Spleen (tissue), 7 donors: Measurements from ENCODE around the gene TBC1D25.

ENCODE experiments used
- CTCF ChIP-seq, 11 experiments: fragments of 200-600 bp in 7 of 11; fragments of 450-650 bp in 4 of 11; sonication (generic) in 4 of 11; IDR thresholded peaks in 8 of 11; conservative IDR thresholded peaks in 3 of 11; 1 replicate in 7 of 11; 2 replicates in 4 of 11; pipeline versions ENCODE4 v1.4.0 to v1.8.0; 2016 to 2021; ENCODE audit warnings: antibody characterized with exemption in 11 of 11, inconsistent platforms in 4 of 11, mild to moderate bottlenecking in 1 of 11
- POLR2A ChIP-seq, 3 donors: fragments of 450-650 bp; IDR thresholded peaks; one replicate each; pipeline ENCODE4 v1.5.1; 2017; ENCODE audit warnings: antibody characterized with exemption in 3 of 3, mild to moderate bottlenecking in 1 of 3
- donor health status: DM: no; HTN: no; CAD: no; lungs with moderate emphysema.
- donor health status: DM: no; HTN: no; CAD: no.
- donor health status: DM: no; HTN: no; CAD: no.

- TF ChIP-seq CTCF (IDR thresholded peaks at IDR 0.05 in 8 of 11, conservative IDR thresholded peaks at IDR 0.05 in 3 of 11) (no peak), POLR2A (IDR thresholded peaks at IDR 0.05) (no peak)
Measured at GRCh38 chrX:48548871-48549270, 9.4 kb downstream of the TBC1D25 start.
